NB4 (cell line): ENCODE results near the gene TLE2.

Experiments
- DNase-seq: peaks from one replicate; pipeline ENCODE4 v3.0.0; 2010; ENCODE audit warnings: low read depth
- H3K4me3 ChIP-seq: one replicate; pipeline ENCODE4 v1.5.1; 2011; ENCODE audit warnings: mild to moderate bottlenecking, low read depth, low read length, moderate library complexity
- MYC ChIP-seq: IDR thresholded peaks from 2 replicates; pipeline ENCODE4 v1.6.1; 2011; ENCODE audit warnings: low read depth, low read length
- POLR2A ChIP-seq: IDR thresholded peaks from 2 replicates; pipeline ENCODE4 v1.6.1; 2011; ENCODE audit warnings: mild to moderate bottlenecking; ENCODE audit not compliant: insufficient read length; ENCODE audit errors: extremely low read depth
- TF ChIP-seq, protein P1 (sequence below): IDR thresholded peaks from one replicate; pipeline ENCODE4 v1.5.1; 2012; ENCODE audit warnings: low read depth, low read length
- TF ChIP-seq, protein P2 (sequence below): IDR thresholded peaks from 2 replicates; pipeline ENCODE4 v1.6.1; 2011; ENCODE audit warnings: low read depth, low read length

TLE2 gene

DNA sequence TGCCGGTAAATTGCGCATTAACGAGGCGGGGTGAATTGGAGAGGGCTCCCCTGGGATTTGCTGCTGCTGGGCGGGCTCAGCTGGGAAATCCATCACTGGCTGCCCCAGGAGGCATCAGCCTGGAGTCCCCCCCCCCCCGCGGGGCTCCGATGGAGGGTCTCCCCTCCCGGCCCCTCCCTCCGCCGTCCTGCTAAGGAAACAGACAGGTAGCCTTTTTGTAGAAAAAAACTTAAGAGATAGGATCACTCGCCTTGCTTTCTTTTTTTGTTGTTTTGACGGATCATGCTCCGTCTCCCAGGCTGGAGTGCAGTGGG is 44.9 kb downstream of the TLE2 start:
- no peak overlapping the region for H3K4me3 ChIP-seq
- TF ChIP-seq POLR2A (no peak), MYC (no peak; the same call in 1 of the 2 replicates)
- TF ChIP-seq, protein P1, sequence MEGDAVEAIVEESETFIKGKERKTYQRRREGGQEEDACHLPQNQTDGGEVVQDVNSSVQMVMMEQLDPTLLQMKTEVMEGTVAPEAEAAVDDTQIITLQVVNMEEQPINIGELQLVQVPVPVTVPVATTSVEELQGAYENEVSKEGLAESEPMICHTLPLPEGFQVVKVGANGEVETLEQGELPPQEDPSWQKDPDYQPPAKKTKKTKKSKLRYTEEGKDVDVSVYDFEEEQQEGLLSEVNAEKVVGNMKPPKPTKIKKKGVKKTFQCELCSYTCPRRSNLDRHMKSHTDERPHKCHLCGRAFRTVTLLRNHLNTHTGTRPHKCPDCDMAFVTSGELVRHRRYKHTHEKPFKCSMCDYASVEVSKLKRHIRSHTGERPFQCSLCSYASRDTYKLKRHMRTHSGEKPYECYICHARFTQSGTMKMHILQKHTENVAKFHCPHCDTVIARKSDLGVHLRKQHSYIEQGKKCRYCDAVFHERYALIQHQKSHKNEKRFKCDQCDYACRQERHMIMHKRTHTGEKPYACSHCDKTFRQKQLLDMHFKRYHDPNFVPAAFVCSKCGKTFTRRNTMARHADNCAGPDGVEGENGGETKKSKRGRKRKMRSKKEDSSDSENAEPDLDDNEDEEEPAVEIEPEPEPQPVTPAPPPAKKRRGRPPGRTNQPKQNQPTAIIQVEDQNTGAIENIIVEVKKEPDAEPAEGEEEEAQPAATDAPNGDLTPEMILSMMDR, result no peak
- TF ChIP-seq, protein P2, sequence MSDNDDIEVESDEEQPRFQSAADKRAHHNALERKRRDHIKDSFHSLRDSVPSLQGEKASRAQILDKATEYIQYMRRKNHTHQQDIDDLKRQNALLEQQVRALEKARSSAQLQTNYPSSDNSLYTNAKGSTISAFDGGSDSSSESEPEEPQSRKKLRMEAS, result 0 out of 2 replicates have a peak, but pooled peaks have one; percentile 26
- DNase-seq, result no peak

DNA sequence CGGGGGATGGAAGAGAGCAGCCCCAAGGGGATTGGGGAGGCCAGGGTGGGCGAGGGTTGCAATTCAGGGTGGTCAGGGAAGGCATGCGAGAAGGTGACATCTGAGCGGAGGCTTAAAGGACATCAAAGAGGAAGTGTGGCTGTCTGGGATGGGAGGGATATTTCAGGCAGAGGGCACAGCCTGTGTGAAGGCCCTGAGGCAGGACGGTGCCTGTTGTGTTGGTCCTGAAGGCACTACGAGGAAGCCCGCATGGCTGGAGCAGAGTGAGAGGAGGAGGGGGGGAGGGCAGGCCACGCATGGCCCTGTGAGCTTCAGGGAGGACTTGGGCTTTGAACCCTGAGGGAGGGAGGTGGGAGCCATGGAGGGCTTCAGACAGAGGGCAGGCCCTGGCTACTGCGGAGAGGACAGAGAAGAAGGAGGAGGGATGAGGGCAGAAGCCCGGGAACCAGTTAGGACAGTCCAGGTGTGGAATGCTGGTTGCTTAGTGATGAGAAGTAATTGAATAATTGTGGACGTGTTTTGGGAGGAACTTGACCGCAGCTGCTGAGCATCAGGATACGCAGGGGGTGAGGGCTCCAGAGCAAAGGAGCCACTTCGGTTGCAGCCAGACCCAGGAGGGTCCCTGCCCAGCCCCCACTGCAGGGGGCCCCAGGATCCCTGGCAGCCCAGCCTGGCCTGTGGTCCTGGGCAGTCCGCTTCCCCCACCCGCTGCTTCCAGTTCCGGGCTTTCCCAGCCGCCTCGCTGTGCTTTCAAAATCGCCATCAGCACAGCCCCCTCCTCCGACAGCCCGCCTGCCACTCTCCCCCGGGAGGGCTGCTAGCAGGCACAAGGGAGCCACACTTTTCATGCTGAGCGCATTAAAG is 45.5 kb downstream of the TLE2 start:
- TF ChIP-seq, protein P2, result no peak
- TF ChIP-seq MYC, result 0 out of 2 replicates have a peak, but pooled peaks have one; percentile 23
- peak; percentile 88 for DNase-seq
- H3K4me3 ChIP-seq, result no peak overlapping the region

DNA sequence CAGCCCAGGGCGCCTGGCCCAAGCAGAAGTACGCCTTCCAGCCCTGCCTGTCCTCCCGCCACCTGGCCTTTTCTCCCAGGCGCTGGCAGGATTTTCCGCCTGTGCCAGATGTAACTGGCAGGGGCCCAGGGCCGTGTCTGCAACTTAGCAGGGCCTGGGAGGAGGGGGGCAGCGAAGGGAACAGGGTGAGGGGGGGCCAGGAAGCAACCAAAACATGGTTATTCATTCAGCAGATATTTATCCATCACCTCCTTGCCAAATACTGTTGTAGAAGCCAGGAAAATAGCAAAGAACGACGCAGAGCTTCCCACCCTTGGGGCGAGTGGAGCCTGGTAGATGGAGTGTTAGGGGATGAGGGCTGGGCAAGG is 46.1 kb downstream of the TLE2 start:
- TF ChIP-seq MYC (no peak), POLR2A (no peak)
- TF ChIP-seq, protein P1, result no peak
- TF ChIP-seq, protein P2, result no peak
- no peak for DNase-seq
- H3K4me3 ChIP-seq, result no peak overlapping the region

DNA sequence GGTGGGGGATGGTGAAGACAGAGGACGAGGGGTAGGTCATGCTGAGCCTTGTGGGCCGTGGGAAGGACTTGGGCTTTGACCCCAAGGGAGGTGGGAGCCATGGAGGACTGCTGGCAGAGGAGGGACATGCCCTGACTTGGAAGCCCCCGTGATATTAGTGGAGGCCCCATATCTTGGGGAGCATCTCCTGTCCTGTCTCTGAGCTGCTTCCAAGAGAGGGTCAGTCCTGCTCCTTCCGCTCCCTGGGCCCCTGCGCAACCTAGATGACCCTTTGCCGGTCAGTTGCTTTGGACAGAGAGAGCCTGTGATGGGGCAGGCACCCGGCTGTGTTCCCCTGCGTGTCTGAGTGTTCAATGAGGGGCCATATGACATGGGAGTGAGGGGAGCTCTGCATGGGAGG is 46.5 kb downstream of the TLE2 start:
- H3K4me3 ChIP-seq, result no peak overlapping the region
- TF ChIP-seq, protein P2, result no peak
- TF ChIP-seq POLR2A (no peak), MYC (no peak)
- DNase-seq, result no peak

DNA sequence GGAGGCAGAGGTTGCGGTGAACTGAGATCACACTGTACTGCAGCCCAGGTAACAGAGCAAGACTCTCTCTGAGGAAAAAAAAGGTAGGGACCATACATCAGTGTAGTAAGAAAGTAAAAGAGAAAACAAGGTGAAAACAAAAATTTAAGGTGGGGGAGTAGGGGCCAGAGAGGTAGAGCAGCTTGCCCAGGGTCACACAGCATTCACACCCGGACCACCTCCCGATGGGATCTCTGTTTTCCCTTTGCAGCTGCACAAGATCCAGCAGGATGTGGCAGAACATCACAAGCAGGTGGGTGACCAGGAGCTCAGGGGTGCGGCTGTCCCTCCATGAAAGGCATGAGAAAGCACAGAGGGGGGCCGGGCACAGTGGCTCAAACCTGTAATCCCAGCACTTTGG is 47.2 kb downstream of the TLE2 start:
- DNase-seq, result no peak
- H3K4me3 ChIP-seq, result no peak overlapping the region
- no peak for TF ChIP-seq MYC
- no peak for TF ChIP-seq POLR2A
- TF ChIP-seq, protein P1, result no peak
- TF ChIP-seq, protein P2, result no peak

DNA sequence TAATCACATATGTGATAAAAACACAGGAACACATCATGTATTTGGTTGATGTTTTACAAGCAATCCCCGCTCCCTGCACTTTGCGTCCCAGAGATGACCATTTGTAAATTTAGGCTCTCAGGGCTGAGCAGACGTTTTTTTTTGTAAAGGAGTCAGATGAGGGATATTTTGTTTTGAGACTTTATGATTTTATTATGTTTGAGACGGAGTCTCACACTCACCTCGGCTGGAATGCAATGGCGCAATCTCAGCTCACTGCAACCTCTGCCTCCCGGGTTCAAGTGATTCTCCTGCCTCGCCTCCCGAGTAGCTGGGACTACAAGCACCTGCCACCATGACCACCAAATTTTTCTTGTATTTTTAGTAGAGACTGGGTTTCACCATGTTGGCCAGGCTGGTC is 50.3 kb downstream of the TLE2 start:
- TF ChIP-seq POLR2A, result no peak
- TF ChIP-seq MYC, result no peak
- TF ChIP-seq, protein P2, result no peak
- TF ChIP-seq, protein P1, result no peak

More for the DNA sequence above, 50.3 kb downstream of the TLE2 start:
- no peak overlapping the region for H3K4me3 ChIP-seq
- no peak for DNase-seq
